Measurements from ENCODE around the gene CENATAC.
"Not testable (repeated sequence)": the region's sequence is repeated elsewhere in the genome, so short reads cannot be mapped to it uniquely, and the experiment has no call there.

The CENATAC gene

GRCh38 chr11:119059128-119059527 is 61.2 kb downstream of the CENATAC start:
- Mint-ChIP-seq H3K4me1 (ENCODE audit: low read depth) (peaks cover 19% of the 10 kb centered on the region), H3K36me3 (ENCODE audit: low read depth) (peaks cover 26% of the 10 kb centered on the region)
- not testable (repeated sequence) for DNase-seq (ENCODE audit: low spot score); H3K9me3 Mint-ChIP-seq; H3K27me3 Mint-ChIP-seq (ENCODE audit: low read depth); H3K27ac Mint-ChIP-seq; H3K4me3 Mint-ChIP-seq

- DNase-seq (ENCODE audit: low spot score), result no peak
- no peak overlapping the region for H3K4me3 Mint-ChIP-seq
- peaks cover 7% of the 10 kb centered on the region for H3K36me3 Mint-ChIP-seq (ENCODE audit: low read depth)
- no peaks in the 10 kb centered on the region for H3K27me3 Mint-ChIP-seq (ENCODE audit: low read depth)
- peaks cover 14% of the 10 kb centered on the region for H3K4me1 Mint-ChIP-seq (ENCODE audit: low read depth)
- no peaks in the 10 kb centered on the region for H3K9me3 Mint-ChIP-seq
- H3K27ac Mint-ChIP-seq, result no peak overlapping the region
Observed at GRCh38 chr11:119061256-119061655, 63.3 kb downstream of the CENATAC start.

- no peak overlapping the region for H3K4me3 Mint-ChIP-seq
- no peaks in the 10 kb centered on the region for H3K27me3 Mint-ChIP-seq (ENCODE audit: low read depth)
- peaks cover 7% of the 10 kb centered on the region for H3K36me3 Mint-ChIP-seq (ENCODE audit: low read depth)
- peaks cover 20% of the 10 kb centered on the region for H3K4me1 Mint-ChIP-seq (ENCODE audit: low read depth)
- H3K9me3 Mint-ChIP-seq, result no peaks in the 10 kb centered on the region
- H3K27ac Mint-ChIP-seq, result no peak overlapping the region
- DNase-seq (ENCODE audit: low spot score), result no peak
Observed at GRCh38 chr11:119062779-119063178, 64.8 kb downstream of the CENATAC start.

- H3K27ac Mint-ChIP-seq, result peak overlapping the region; percentile 17
- peaks cover 7% of the 10 kb centered on the region for H3K36me3 Mint-ChIP-seq (ENCODE audit: low read depth)
- H3K9me3 Mint-ChIP-seq, result no peaks in the 10 kb centered on the region
- no peaks in the 10 kb centered on the region for H3K27me3 Mint-ChIP-seq (ENCODE audit: low read depth)
- H3K4me3 Mint-ChIP-seq, result peak overlapping the region; percentile 99
- peak; percentile 38 for DNase-seq (ENCODE audit: low spot score)
- H3K4me1 Mint-ChIP-seq (ENCODE audit: low read depth), result peaks cover 22% of the 10 kb centered on the region
Observed at GRCh38 chr11:119065369-119065768, 67.4 kb downstream of the CENATAC start.

Data from T-helper 2 cell treated with Interferon-gamma antibody and Interleukin-4, amounts not matched to agents 5 μg/mL and 100 μg/mL, for 36 hours (primary cell).